Heart right ventricle (tissue), 16 donors: Measurements from ENCODE around the gene RHOA. TPM values are rescaled to one million over a fixed set of nuclear protein-coding genes. Genes with fewer than 3 reads are reported as not detected.
A peak's percentile ranks its signal among the peaks of the same experiment; 100 is the strongest.
"Not testable (repeated sequence)": the region's sequence is repeated elsewhere in the genome, so short reads cannot be mapped to it uniquely, and the experiment has no call there.

ENCODE experiments used
- ATAC-seq, 8 donors: fragments of 200-7000 bp; cut with Tn5 transposase; one replicate each; pipeline ENCODE4 v1.9.1; 2020; ENCODE audit warnings: mild to moderate bottlenecking in 8 of 8, moderate library complexity in 8 of 8, moderate number of reproducible peaks in 1 of 8
- DNase-seq, 2 donors: peaks; one replicate each; pipeline ENCODE4 v3.0.0-alpha.2; 2020
- H3K27ac ChIP-seq, 10 donors: fragments of 200-600 bp; sonication (generic) in 2 of 10; one replicate each; pipeline versions ENCODE4 v1.5.0 to v1.8.0; 2020 to 2022; ENCODE audit warnings: mild to moderate bottlenecking in 3 of 10
- H3K27me3 ChIP-seq, 7 donors: fragments of 200-600 bp; one replicate each; pipeline ENCODE4 v1.8.0; 2021 to 2022; ENCODE audit warnings: mild to moderate bottlenecking in 2 of 7
- H3K36me3 ChIP-seq, 9 donors: fragments of 200-600 bp; sonication (generic) in 1 of 9; one replicate each; pipeline versions ENCODE4 v1.5.0 to v1.8.0; 2020 to 2022; ENCODE audit warnings: mild to moderate bottlenecking in 2 of 9
- H3K4me1 ChIP-seq, 9 donors: fragments of 200-600 bp; sonication (generic) in 1 of 9; one replicate each; pipeline versions ENCODE4 v1.5.0 to v1.8.0; 2020 to 2022; ENCODE audit warnings: mild to moderate bottlenecking in 4 of 9
- H3K4me3 ChIP-seq, 10 donors: fragments of 200-600 bp; sonication (generic) in 2 of 10; one replicate each; pipeline versions ENCODE4 v1.5.0 to v1.8.0; 2020 to 2022; ENCODE audit warnings: mild to moderate bottlenecking in 7 of 10, moderate library complexity in 2 of 10
- H3K9me3 ChIP-seq, 11 donors: fragments of 200-600 bp in 10 of 11; sonication (generic) in 2 of 11; one replicate each; pipeline versions ENCODE4 v1.5.0 to v1.8.0; 2013 to 2022; ENCODE audit warnings: mild to moderate bottlenecking in 2 of 11, control low read depth in 1 of 11, moderate library complexity in 1 of 11
- CTCF ChIP-seq, 9 donors: fragments of 200-600 bp; sonication (generic) in 2 of 9; IDR thresholded peaks; one replicate each; pipeline versions ENCODE4 v1.5.0 to v1.8.0; 2021 to 2022; ENCODE audit warnings: antibody characterized with exemption in 9 of 9, mild to moderate bottlenecking in 5 of 9, moderate library complexity in 1 of 9
- WGBS, 2 donors: extraction: QIAGEN DNeasy Blood & Tissue Kit; methylation state at CpG; one replicate each; pipeline ENCODE4 v1.1.7; 2013; ENCODE audit warnings: inconsistent platforms in 1 of 2; 5-methylcytosine and 5-hydroxymethylcytosine counted together
- intact Hi-C, 10 donors: fragments of 100-400 bp; cut with DNase I; formaldehyde crosslinking; loops; one replicate each; pipeline versions ENCODE4 v1.11.1 to v1.14.2; 2022
- polyA plus RNA-seq, 2 donors: library from polyadenylated mRNA; stranded (reverse); fragments of 200-250 nt; gene quantifications; one replicate each; pipeline ENCODE4 v1.2.3, GENCODE V29; 2013
- total RNA-seq, 10 donors: library from RNA; stranded (reverse); fragmentation: NEBNext Ultra II Directional in 3 of 10; extraction: Animal tissue kit (Norgen Biotek cat#: 25700) in 3 of 10; gene quantifications; one replicate each; pipeline versions ENCODE4 v1.2.1 to v1.2.4, GENCODE V29; 2021 to 2023
- donor health status: Arrhythmogenic right ventricular cardiomyopathy.
- donor health status: ischemic (EF 13 %, LVEDD 7.1; RV severe dilation, severe dysfunction).
- donor health status: healthy with polysubstance abuse.
- donor health status: DM: no; HTN: yes; CAD: no.
- donor health status: DM: no; HTN: no; CAD: no.
- donor health status: ischemic (EF 25% LVEDD 6.9; RV normal size, moderate dysfunction).
- donor health status: ischemic (EF 25% LVEDD 5.7; RV mildly dilated, moderate dysfunction).
- donor health status: healthy.
- donor health status: DM: yes; HTN: yes; CAD: no.
- donor health status: Ischemic cardiomyopathy.
- donor health status: ischemic (EF 35%, LVEDD 5.7; RV mildly dilated, moderate dysfunction).
- donor health status: nonischemic (EF 11% LVEDD 7.7; RV severe dilation, severe dysfunction).
- donor health status: DM: yes; HTN: yes; CAD: no.
- donor health status: PGD.
- donor health status: ischemic (EF 29% LVEDD 5.4; RV normal size, mild dysfunction).
- donor health status: nonischemic (EF 23%, LVEDD 6.1; RV moderate dilation, normal function).

Gene RHOA
- total and polyA plus RNA-seq, 12 donors: 139 to 335 (median 250) TPM

GRCh38 chr3:49401766-49402165 lies 10.0 kb downstream of the RHOA start:
- ATAC-seq (no peak), DNase-seq (no peak)
- Histone ChIP-seq H3K9me3 (no peaks in the 10 kb centered on the region), H3K27me3 (no peaks in the 10 kb centered on the region), H3K4me3 (no peak overlapping the region), H3K4me1 (peaks cover 12 to 91% (median 72%) of the 10 kb centered on the region in 9 donors), H3K36me3 (peaks cover 0 to 49% (median 0%) of the 10 kb centered on the region in 9 donors), H3K27ac (peak overlapping the region in 1 of 10 donors; percentile 18)
- 81 to 85% methylated on average over 2 of the region's 2 CpGs for WGBS, 2 donors
- intact Hi-C loops: loop anchor here in 1 of 10 donors (5.0 kb wide), 1 partner anchor 39 kb away; no protein-coding TSS in a partner anchor
- TF ChIP-seq CTCF (IDR thresholded peaks at IDR 0.05): no peak

GRCh38 chr3:49399461-49399860 lies 12.3 kb downstream of the RHOA start:
- peaks cover 12 to 90% (median 69%) of the 10 kb centered on the region in 9 donors for H3K4me1 ChIP-seq
- peak overlapping the region in 1 of 10 donors; percentile 3 for H3K27ac ChIP-seq
- DNase-seq (no peak), ATAC-seq (no peak)
- H3K4me3 ChIP-seq: no peak overlapping the region
- H3K27me3 ChIP-seq: no peaks in the 10 kb centered on the region
- 96 to 98% methylated on average over 3 of the region's 3 CpGs for whole genome bisulfite sequencing, 2 donors
- no peak for TF ChIP-seq CTCF (IDR thresholded peaks at IDR 0.05)
- intact Hi-C loops: no loop called here
- H3K9me3 ChIP-seq: no peaks in the 10 kb centered on the region
- H3K36me3 ChIP-seq: peaks cover 0 to 63% (median 0%) of the 10 kb centered on the region in 9 donors

- Histone ChIP-seq H3K9me3 (no peaks in the 10 kb centered on the region), H3K4me3 (peak overlapping the region in 3 of 10 donors; percentile 0 to 35 (median 17)), H3K4me1 (peaks cover 12 to 95% (median 82%) of the 10 kb centered on the region in 9 donors), H3K36me3 (peaks cover 0 to 66% (median 0%) of the 10 kb centered on the region in 9 donors), H3K27ac (peak overlapping the region in 8 of 10 donors; percentile 46 to 86 (median 67)), H3K27me3 (no peaks in the 10 kb centered on the region)
- no peak for TF ChIP-seq CTCF (IDR thresholded peaks at IDR 0.05)
- ATAC-seq: peak; percentile 78 to 92 (median 85)
- intact Hi-C loops: no loop called here
- peak in 1 of 2 donors; percentile 72 for DNase-seq
- 31 to 32% methylated on average over 4 of the region's 4 CpGs for WGBS, 2 donors
These were observed 14.3 kb downstream of the RHOA start for GRCh38 chr3:49397470-49397869.

- H3K9me3 ChIP-seq, intact Hi-C loops, H3K27me3 ChIP-seq, H3K27ac ChIP-seq, ATAC-seq, H3K4me3 ChIP-seq, DNase-seq: not testable (repeated sequence)
- 86 to 91% methylated on average over 10 of the region's 10 CpGs for whole genome bisulfite sequencing, 2 donors
- Histone ChIP-seq H3K36me3 (peaks cover 0 to 53% (median 0%) of the 10 kb centered on the region in 9 donors), H3K4me1 (peaks cover 6 to 88% (median 64%) of the 10 kb centered on the region in 9 donors)
These were observed 20.5 kb downstream of the RHOA start for GRCh38 chr3:49391310-49391709.

- Histone ChIP-seq H3K4me3 (no peak overlapping the region), H3K27me3 (no peaks in the 10 kb centered on the region), H3K9me3 (no peaks in the 10 kb centered on the region), H3K27ac (no peak overlapping the region), H3K36me3 (peaks cover 0 to 34% (median 0%) of the 10 kb centered on the region in 9 donors), H3K4me1 (peaks cover 9 to 92% (median 66%) of the 10 kb centered on the region in 9 donors)
- 97% methylated on average over 6 of the region's 6 CpGs for whole genome bisulfite sequencing, 2 donors
- TF ChIP-seq CTCF (IDR thresholded peaks at IDR 0.05): no peak
- no peak for ATAC-seq
- intact Hi-C loops: no loop called here
- DNase-seq: no peak
These were observed 22.5 kb downstream of the RHOA start for GRCh38 chr3:49389297-49389696.
